HEK293T (cell line): ENCODE measurements around the gene GABRA6.

Source experiments
- CTCF ChIA-PET: fragments of 350-600 bp; formaldehyde crosslinking; extraction: SDS; loops from one replicate; lab custom pipeline; 2021; ENCODE audit warnings: antibody characterized with exemption, inconsistent platforms; lab: Yijun Ruan, JAX
- POLR2A ChIA-PET: fragments of 350-600 bp; formaldehyde crosslinking; extraction: SDS; loops from one replicate; lab custom pipeline; 2020; ENCODE audit warnings: antibody characterized with exemption, inconsistent platforms; lab: Yijun Ruan, JAX
- DNase-seq: peaks from one replicate; pipeline ENCODE4 v3.0.0; 2012; ENCODE audit warnings: mixed read lengths; ENCODE audit errors: extremely low spot score
- ARNT ChIP-seq: fragments of 450-650 bp; IDR thresholded peaks from 2 replicates; pipeline ENCODE4 v1.6.1; 2017; ENCODE audit warnings: mild to moderate bottlenecking
- BHLHE40 ChIP-seq: fragments of 450-650 bp; IDR thresholded peaks from 2 replicates; pipeline ENCODE4 v1.6.1; 2016; ENCODE audit warnings: mild to moderate bottlenecking, moderate library complexity, borderline replicate concordance
- CTBP1 ChIP-seq: fragments of 450-650 bp; IDR thresholded peaks from 2 replicates; pipeline ENCODE4 v1.6.1; 2016; ENCODE audit warnings: borderline replicate concordance
- ELF4 ChIP-seq: fragments of 450-650 bp; IDR thresholded peaks from 2 replicates; pipeline ENCODE4 v1.6.1; 2017; ENCODE audit warnings: antibody characterized with exemption
- FOXA1 ChIP-seq: fragments of 450-650 bp; IDR thresholded peaks from 2 replicates; pipeline ENCODE4 v1.6.1; 2016; ENCODE audit warnings: mild to moderate bottlenecking
- FOXK2 ChIP-seq: fragments of 450-650 bp; IDR thresholded peaks from 2 replicates; pipeline ENCODE4 v1.6.1; 2016; ENCODE audit warnings: mild to moderate bottlenecking
- FOXM1 ChIP-seq: fragments of 450-650 bp; IDR thresholded peaks from 2 replicates; pipeline ENCODE4 v1.6.1; 2017; ENCODE audit warnings: mild to moderate bottlenecking, borderline replicate concordance
- HDGF ChIP-seq: fragments of 450-650 bp; IDR thresholded peaks from 2 replicates; pipeline ENCODE4 v1.6.1; 2017; ENCODE audit warnings: antibody characterized with exemption, borderline replicate concordance
- L3MBTL2 ChIP-seq: fragments of 450-650 bp; conservative IDR thresholded peaks from 2 replicates; pipeline ENCODE4 v1.6.1; 2016; ENCODE audit warnings: mild to moderate bottlenecking
- LEF1 ChIP-seq: fragments of 450-650 bp; IDR thresholded peaks from 2 replicates; pipeline ENCODE4 v1.6.1; 2017; ENCODE audit warnings: mild to moderate bottlenecking, borderline replicate concordance
- NFRKB ChIP-seq: fragments of 450-650 bp; IDR thresholded peaks from 2 replicates; pipeline ENCODE4 v1.6.1; 2016; ENCODE audit warnings: mild to moderate bottlenecking, moderate library complexity
- PKNOX1 ChIP-seq: fragments of 450-650 bp; IDR thresholded peaks from 2 replicates; pipeline ENCODE4 v1.6.1; 2016
- SP1 ChIP-seq: fragments of 450-650 bp; IDR thresholded peaks from 2 replicates; pipeline ENCODE4 v1.6.1; 2017
- SUZ12 ChIP-seq: fragments of 450-650 bp; IDR thresholded peaks from 2 replicates; pipeline ENCODE4 v1.6.1; 2016; ENCODE audit warnings: mild to moderate bottlenecking
- TARDBP ChIP-seq: fragments of 450-650 bp; IDR thresholded peaks from 2 replicates; pipeline ENCODE4 v1.6.1; 2016
- ZNF384 ChIP-seq: fragments of 450-650 bp; IDR thresholded peaks from 2 replicates; pipeline ENCODE4 v1.6.1; 2016

The GABRA6 gene

GRCh38 chr5:161734741-161735140 lies 49.2 kb downstream of the GABRA6 start:
- TF ChIP-seq L3MBTL2 (no peak), PKNOX1 (no peak), CTBP1 (no peak), ELF4 (no peak), FOXA1 (no peak), NFRKB (no peak), HDGF (no peak), FOXM1 (no peak), SUZ12 (no peak), BHLHE40 (no peak)
- ChIA-PET CTCF (no interaction called here), POLR2A (no interaction called here)
- no peak for DNase-seq

DNA sequence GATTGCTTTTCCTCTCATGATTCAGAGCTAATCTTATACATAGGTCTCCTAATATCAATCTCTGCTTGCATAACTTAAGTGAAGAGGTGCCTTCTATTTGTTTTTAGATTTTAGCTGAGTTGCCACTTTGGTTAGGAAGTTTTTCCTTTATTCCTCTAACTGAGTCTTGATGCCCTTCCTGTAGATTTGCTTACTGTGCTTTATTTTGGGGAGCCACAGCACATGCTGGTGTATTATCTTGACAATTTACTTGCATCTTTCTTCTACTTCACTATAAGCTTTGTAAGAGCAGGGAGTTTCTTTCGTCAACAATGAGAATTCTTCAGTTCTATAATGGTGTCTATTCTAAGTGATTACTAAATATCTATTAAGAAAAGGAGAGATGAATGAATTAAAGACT lies 54.9 kb downstream of the GABRA6 start:
- TF ChIP-seq ZNF384 (no peak), PKNOX1 (no peak), FOXM1 (no peak), BHLHE40 (no peak), L3MBTL2 (no peak), LEF1 (no peak), FOXA1 (no peak)
- DNase-seq = no peak
- ChIA-PET POLR2A (no interaction called here), CTCF (no interaction called here)

- ChIA-PET CTCF (no interaction called here), POLR2A (no interaction called here)
- no peak for TF ChIP-seq L3MBTL2
- TF ChIP-seq ZNF384 = no peak
- no peak for TF ChIP-seq SP1
- TF ChIP-seq ARNT = no peak
- TF ChIP-seq HDGF = no peak
- no peak for TF ChIP-seq SUZ12
- TF ChIP-seq BHLHE40 = no peak
- no peak for TF ChIP-seq FOXM1
- no peak for TF ChIP-seq LEF1
- no peak for TF ChIP-seq ELF4
- no peak for TF ChIP-seq NFRKB
- TF ChIP-seq PKNOX1 = no peak
- TF ChIP-seq FOXA1 = no peak
- no peak for TF ChIP-seq FOXK2
- no peak for TF ChIP-seq CTBP1
- no peak for TF ChIP-seq TARDBP
- DNase-seq = no peak
Observed at GRCh38 chr5:161744276-161744675, 58.8 kb downstream of the GABRA6 start.

DNA sequence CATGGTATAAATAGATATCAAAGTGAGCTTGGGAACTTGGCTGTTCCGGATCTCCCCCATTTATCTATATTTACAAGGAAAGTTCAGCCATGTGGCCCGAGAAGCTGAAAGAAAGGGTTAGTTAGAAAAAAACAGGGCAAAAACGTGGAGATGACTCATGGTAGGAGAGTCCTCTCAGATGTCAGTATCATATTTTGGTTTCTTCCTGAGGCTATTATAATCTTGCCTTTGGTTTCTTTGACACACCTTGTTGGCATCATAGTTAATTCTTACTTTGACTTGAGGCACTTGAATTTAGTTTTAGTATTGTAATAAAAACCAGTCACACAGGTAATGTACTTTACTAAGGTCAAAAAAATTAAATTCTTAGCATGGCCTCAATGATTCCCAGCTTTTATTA lies 59.9 kb downstream of the GABRA6 start:
- CTCF ChIA-PET = no interaction called here
- no peak for DNase-seq
- no peak for TF ChIP-seq NFRKB
- TF ChIP-seq FOXM1 = no peak
- TF ChIP-seq ELF4 = no peak
- TF ChIP-seq BHLHE40 = no peak
- TF ChIP-seq SP1 = no peak
- TF ChIP-seq LEF1 = no peak
- no peak for TF ChIP-seq CTBP1
- TF ChIP-seq HDGF = no peak
- TF ChIP-seq ARNT = no peak
- TF ChIP-seq PKNOX1 = no peak
- no peak for TF ChIP-seq ZNF384
- POLR2A ChIA-PET = no interaction called here

DNA sequence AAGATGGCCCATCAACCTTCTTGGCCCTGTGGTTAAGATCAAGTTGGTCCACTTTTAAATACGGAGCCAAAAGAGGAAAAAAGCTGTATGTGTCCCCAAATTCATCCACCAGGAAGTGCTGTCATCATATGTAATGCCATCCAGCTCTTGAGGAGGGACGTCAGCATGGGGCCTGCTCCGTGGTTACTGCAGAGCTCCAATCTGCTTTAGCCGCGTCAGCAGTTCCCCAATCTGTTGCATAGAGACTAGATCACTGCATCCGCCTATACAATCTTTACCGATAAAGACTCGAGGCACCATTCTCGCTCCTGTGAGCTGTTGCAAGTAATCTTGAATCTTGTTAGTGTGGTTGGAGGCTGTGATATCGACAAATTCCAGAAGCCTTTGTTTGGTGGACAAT lies 65.7 kb downstream of the GABRA6 start:
- no peak for DNase-seq
- TF ChIP-seq HDGF (no peak), SUZ12 (no peak), L3MBTL2 (no peak), NFRKB (no peak), FOXK2 (no peak), FOXA1 (no peak), LEF1 (no peak), TARDBP (no peak), BHLHE40 (no peak), CTBP1 (no peak), FOXM1 (no peak), ZNF384 (no peak), PKNOX1 (no peak), ELF4 (no peak), ARNT (no peak), SP1 (no peak)
- POLR2A ChIA-PET = no interaction called here
- CTCF ChIA-PET = no interaction called here
